ENCODE measurements around the gene TMEM145.

Gene TMEM145

GRCh38 chr19:42363614-42364346 is 50.7 kb downstream of the TMEM145 start:
- no peak overlapping the region for H3K9ac ChIP-seq (ENCODE audit: low read length)
- H3K79me2 ChIP-seq (ENCODE audit: low read length) = no peaks in the 10 kb centered on the region
- no peaks in the 10 kb centered on the region for H3K27me3 ChIP-seq (replicated peaks; ENCODE audit: insufficient read depth, low read length)
- H3K27ac ChIP-seq (ENCODE audit: low read length) = no peak overlapping the region
- H3K4me3 ChIP-seq (ENCODE audit: low read length) = no peak overlapping the region
- DNase-seq = no peak
- no peaks in the 10 kb centered on the region for H4K20me1 ChIP-seq (ENCODE audit: insufficient read depth, low read length)
- no peak overlapping the region for H2AFZ ChIP-seq (ENCODE audit: low read length)
- H3K4me2 ChIP-seq (ENCODE audit: low read depth, low read length) = no peak overlapping the region
- H3K4me1 ChIP-seq (ENCODE audit: low read length) = no peaks in the 10 kb centered on the region
- no peaks in the 10 kb centered on the region for H3K9me2 ChIP-seq (replicated peaks; ENCODE audit: insufficient read depth, low read length)
- no peak for TF ChIP-seq CTCF (IDR thresholded peaks at IDR 0.05; ENCODE audit: low read length)
- no peak for TF ChIP-seq EZH2 (optimal IDR thresholded peaks at IDR 0.05; ENCODE audit: low read depth, low read length)
- no peak for TF ChIP-seq EZH2phosphoT487 (IDR thresholded peaks at IDR 0.05; ENCODE audit: low read length)
- no peaks in the 10 kb centered on the region for H3K9me3 ChIP-seq (replicated peaks; ENCODE audit: insufficient read depth, low read length)
- H3K36me3 ChIP-seq (replicated peaks; ENCODE audit: insufficient read depth, low read length) = no peaks in the 10 kb centered on the region
- H3F3A ChIP-seq (ENCODE audit: insufficient read depth, low read length) = no peaks in the 10 kb centered on the region

- no peak overlapping the region for H2AFZ ChIP-seq (ENCODE audit: low read length)
- H3K9me2 ChIP-seq (replicated peaks; ENCODE audit: insufficient read depth, low read length) = no peaks in the 10 kb centered on the region
- H3K9me3 ChIP-seq (replicated peaks; ENCODE audit: insufficient read depth, low read length) = no peaks in the 10 kb centered on the region
- TF ChIP-seq CTCF (IDR thresholded peaks at IDR 0.05; ENCODE audit: low read length) = no peak
- no peak for TF ChIP-seq EZH2phosphoT487 (IDR thresholded peaks at IDR 0.05; ENCODE audit: low read length)
- no peak for TF ChIP-seq EZH2 (optimal IDR thresholded peaks at IDR 0.05; ENCODE audit: low read depth, low read length)
- H3K36me3 ChIP-seq (replicated peaks; ENCODE audit: insufficient read depth, low read length) = no peaks in the 10 kb centered on the region
- no peaks in the 10 kb centered on the region for H4K20me1 ChIP-seq (ENCODE audit: insufficient read depth, low read length)
- H3K27ac ChIP-seq (ENCODE audit: low read length) = no peak overlapping the region
- H3K9ac ChIP-seq (ENCODE audit: low read length) = no peak overlapping the region
- no peak for DNase-seq
- H3K4me1 ChIP-seq (ENCODE audit: low read length) = no peaks in the 10 kb centered on the region
- no peaks in the 10 kb centered on the region for H3K79me2 ChIP-seq (ENCODE audit: low read length)
- H3K4me2 ChIP-seq (ENCODE audit: low read depth, low read length) = no peak overlapping the region
- H3F3A ChIP-seq (ENCODE audit: insufficient read depth, low read length) = no peaks in the 10 kb centered on the region
- H3K27me3 ChIP-seq (replicated peaks; ENCODE audit: insufficient read depth, low read length) = no peaks in the 10 kb centered on the region
- no peak overlapping the region for H3K4me3 ChIP-seq (ENCODE audit: low read length)
Observed at GRCh38 chr19:42366673-42367072, 53.6 kb downstream of the TMEM145 start.

GRCh38 chr19:42367929-42368328 is 54.8 kb downstream of the TMEM145 start:
- TF ChIP-seq EZH2phosphoT487 (IDR thresholded peaks at IDR 0.05; ENCODE audit: low read length) = no peak
- no peak for TF ChIP-seq CTCF (IDR thresholded peaks at IDR 0.05; ENCODE audit: low read length)
- TF ChIP-seq EZH2 (optimal IDR thresholded peaks at IDR 0.05; ENCODE audit: low read depth, low read length) = no peak
- H3K9me3 ChIP-seq (replicated peaks; ENCODE audit: insufficient read depth, low read length) = no peaks in the 10 kb centered on the region

More at GRCh38 chr19:42367929-42368328, 54.8 kb downstream of the TMEM145 start:
- no peak for DNase-seq
- H3K79me2 ChIP-seq (ENCODE audit: low read length) = no peaks in the 10 kb centered on the region
- no peaks in the 10 kb centered on the region for H4K20me1 ChIP-seq (ENCODE audit: insufficient read depth, low read length)
- H3K27ac ChIP-seq (ENCODE audit: low read length) = no peak overlapping the region
- no peak overlapping the region for H3K4me3 ChIP-seq (ENCODE audit: low read length)
- no peak overlapping the region for H2AFZ ChIP-seq (ENCODE audit: low read length)
- no peaks in the 10 kb centered on the region for H3K36me3 ChIP-seq (replicated peaks; ENCODE audit: insufficient read depth, low read length)
- no peak overlapping the region for H3K4me2 ChIP-seq (ENCODE audit: low read depth, low read length)
- no peaks in the 10 kb centered on the region for H3K9me2 ChIP-seq (replicated peaks; ENCODE audit: insufficient read depth, low read length)
- no peak overlapping the region for H3K9ac ChIP-seq (ENCODE audit: low read length)
- no peaks in the 10 kb centered on the region for H3K4me1 ChIP-seq (ENCODE audit: low read length)
- H3K27me3 ChIP-seq (replicated peaks; ENCODE audit: insufficient read depth, low read length) = no peaks in the 10 kb centered on the region
- no peaks in the 10 kb centered on the region for H3F3A ChIP-seq (ENCODE audit: insufficient read depth, low read length)

Data from MM.1S (cell line).